Endothelial cell of umbilical vein (primary cell): Measurements from ENCODE around the gene SGPP1. TPM values are rescaled to one million over a fixed set of nuclear protein-coding genes. Genes with fewer than 3 reads are reported as not detected.

Source experiments
- BruUV-seq: library from RNA; stranded (reverse); fragments of 400-500 nt; replicated peaks from 2 replicates; lab custom pipeline; 2021; lab: Mats Ljungman, UMichigan
- CTCF ChIA-PET: fragments of 300-600, 350-600 bp; sonication (Branson Sonifier 250); formaldehyde crosslinking; loops from one replicate; lab custom pipeline; 2021; ENCODE audit warnings: antibody characterized with exemption, inconsistent platforms; lab: Charles Lee
- POLR2A ChIA-PET: fragments of 300-600, 350-600 bp; sonication (Branson Sonifier 250); formaldehyde crosslinking; loops from one replicate; lab custom pipeline; 2021; ENCODE audit warnings: antibody characterized with exemption, inconsistent platforms; lab: Charles Lee
- DNase-seq: peaks from one replicate; pipeline ENCODE4 v3.0.0-alpha.2; 2011; ENCODE audit warnings: low read depth, low spot score
- FAIRE-seq: peaks from 2 replicates; lab custom pipeline; 2011; peaks lifted over from hg19 to GRCh38; lab: Jason Lieb, UNC
- H2AFZ ChIP-seq: 2 replicates; pipeline ENCODE4 v1.6.0; 2012; ENCODE audit warnings: low read depth, low read length, control low read depth, inconsistent platforms
- H3K27ac ChIP-seq: 2 replicates; pipeline ENCODE4 v1.5.1; 2011; ENCODE audit warnings: low read depth, mild to moderate bottlenecking, control low read depth, low read length, moderate library complexity; ENCODE audit not compliant: insufficient read depth
- H3K27me3 ChIP-seq, 2 experiments: 2 replicates each; pipeline versions ENCODE4 v1.6.0 to v1.6.1; 2011; ENCODE audit warnings: low read length in 2 of 2, mixed read lengths in 1 of 2; ENCODE audit not compliant: control insufficient read depth in 2 of 2, insufficient read depth in 2 of 2
- H3K36me3 ChIP-seq, 2 experiments: 2 replicates in 1 of 2; 3 replicates in 1 of 2; pipeline ENCODE4 v1.5.1; 2011; ENCODE audit warnings: low read length in 2 of 2, mild to moderate bottlenecking in 1 of 2, moderate library complexity in 1 of 2; ENCODE audit not compliant: control insufficient read depth in 2 of 2, insufficient read depth in 2 of 2; ENCODE audit errors: extremely low read depth in 1 of 2
- H3K4me1 ChIP-seq: 3 replicates; pipeline ENCODE4 v1.5.1; 2011; ENCODE audit warnings: mild to moderate bottlenecking, low read length; ENCODE audit not compliant: control insufficient read depth, insufficient read depth; ENCODE audit errors: extremely low read depth
- H3K4me2 ChIP-seq: 2 replicates; pipeline ENCODE4 v1.6.1; 2011; ENCODE audit warnings: low read length, control low read depth, mixed read lengths; ENCODE audit not compliant: insufficient read depth
- H3K4me3 ChIP-seq, 3 experiments: fragments of 200-600 bp in 1 of 3; sonication (generic), shearing (Covaris generic) in 1 of 3; replicated peaks in 1 of 3; 2 replicates each; pipeline ENCODE4 v1.5.1; 2011 to 2016; ENCODE audit warnings: control low read depth in 3 of 3, low read length in 3 of 3, mild to moderate bottlenecking in 2 of 3, inconsistent platforms in 1 of 3, low read depth in 1 of 3, moderate library complexity in 1 of 3; ENCODE audit not compliant: insufficient read depth in 1 of 3
- H3K79me2 ChIP-seq: 2 replicates; pipeline ENCODE4 v1.6.0; 2012; ENCODE audit warnings: low read length, inconsistent platforms; ENCODE audit not compliant: control insufficient read depth, insufficient read depth
- H3K9ac ChIP-seq: replicated peaks from 2 replicates; pipeline ENCODE3; 2011; ENCODE audit warnings: low read length, control low read depth; ENCODE audit not compliant: insufficient read depth; ENCODE audit errors: extremely low read depth
- H3K9me1 ChIP-seq: replicated peaks from 3 replicates; pipeline ENCODE4 v1.6.0; 2011; ENCODE audit warnings: mild to moderate bottlenecking, low read length; ENCODE audit not compliant: control insufficient read depth, insufficient read depth; ENCODE audit errors: extremely low read depth
- H3K9me3 ChIP-seq: replicated peaks from 2 replicates; pipeline ENCODE4 v1.5.1; 2012; ENCODE audit warnings: low read length, inconsistent platforms; ENCODE audit not compliant: control insufficient read depth, insufficient read depth
- H4K20me1 ChIP-seq: replicated peaks from 2 replicates; pipeline ENCODE3; 2011; ENCODE audit warnings: mild to moderate bottlenecking, low read length; ENCODE audit not compliant: control insufficient read depth, insufficient read depth; ENCODE audit errors: extremely low read depth
- EZH2 ChIP-seq: IDR thresholded peaks from 2 replicates; pipeline ENCODE4 v1.6.1; 2012; ENCODE audit warnings: borderline replicate concordance, low read depth, mild to moderate bottlenecking, moderate library complexity, low read length, inconsistent platforms; ENCODE audit not compliant: severe bottlenecking
- FOS ChIP-seq: IDR thresholded peaks from 2 replicates; pipeline ENCODE4 v1.6.1; 2011; ENCODE audit warnings: mild to moderate bottlenecking, low read length, moderate library complexity, borderline replicate concordance; ENCODE audit not compliant: insufficient read depth
- GATA2 ChIP-seq: IDR thresholded peaks from 2 replicates; pipeline ENCODE4 v1.7.0; 2011; ENCODE audit warnings: low read depth, mild to moderate bottlenecking, moderate library complexity, mixed read lengths, low read length; ENCODE audit not compliant: insufficient read length, insufficient read depth
- JUN ChIP-seq: IDR thresholded peaks from 2 replicates; pipeline ENCODE4 v1.6.1; 2011; ENCODE audit warnings: borderline replicate concordance, low read depth; ENCODE audit not compliant: insufficient read length, insufficient read depth
- MYC ChIP-seq: IDR thresholded peaks from one replicate; pipeline ENCODE4 v1.6.1; 2011; ENCODE audit warnings: mild to moderate bottlenecking, low read depth, low read length
- POLR2A ChIP-seq: IDR thresholded peaks from 2 replicates; pipeline ENCODE4 v1.6.1; 2012; ENCODE audit warnings: low read depth, mild to moderate bottlenecking, control low read depth, low read length
- POLR2AphosphoS5 ChIP-seq: IDR thresholded peaks from 2 replicates; pipeline ENCODE4 v1.6.1; 2012; ENCODE audit warnings: low read depth, mild to moderate bottlenecking, control low read depth, low read length, moderate library complexity; ENCODE audit not compliant: insufficient read depth
- dilution Hi-C: fragments of 300-500 bp; cut with MboI; formaldehyde crosslinking; loops from one replicate; pipeline ENCODE4 v1.15.0; 2019; ENCODE audit warnings: low sequenced_read_pairs; ENCODE audit not compliant: extremely low pct_ligation_motif_present
- intact Hi-C: fragments of 100-400 bp; cut with micrococcal nuclease; formaldehyde crosslinking; loops from one replicate; pipeline ENCODE4 v1.10.0; 2022
- polyA plus RNA-seq, 4 experiments: library from polyadenylated mRNA; depleted of rRNA in 3 of 4; stranded (reverse) in 3 of 4; unstranded in 1 of 4; fragments of >200 nt; gene quantifications; 2 replicates each; pipeline versions ENCODE4 v1.2.1 to v1.2.3, GENCODE V29; 2011 to 2012; ENCODE audit warnings: missing spikeins in 1 of 4
- total RNA-seq: library from RNA; stranded (reverse); gene quantifications from 2 replicates; pipeline ENCODE4 v1.2.3, GENCODE V29; 2021
- TF ChIP-seq, protein P1 (sequence below), 2 donors: IDR thresholded peaks; 1 replicate in 1 of 2; 2 replicates in 1 of 2; pipeline ENCODE4 v1.5.1; 2011; ENCODE audit warnings: low read length in 2 of 2, mild to moderate bottlenecking in 2 of 2, moderate library complexity in 2 of 2, control low read depth in 1 of 2, inconsistent platforms in 1 of 2, low read depth in 1 of 2; ENCODE audit not compliant: insufficient read depth in 1 of 2; ENCODE audit errors: extremely low read depth in 1 of 2
- TF ChIP-seq, protein P2 (sequence below): IDR thresholded peaks from 2 replicates; pipeline ENCODE4 v1.6.1; 2011; ENCODE audit not compliant: insufficient read depth, insufficient read length

The SGPP1 gene
- total and polyA plus RNA-seq, 2 donors (not counting 3 experiments of a cell fraction or from before 2014, with no cell fraction given), result 6.2 to 7.9 TPM

DNA sequence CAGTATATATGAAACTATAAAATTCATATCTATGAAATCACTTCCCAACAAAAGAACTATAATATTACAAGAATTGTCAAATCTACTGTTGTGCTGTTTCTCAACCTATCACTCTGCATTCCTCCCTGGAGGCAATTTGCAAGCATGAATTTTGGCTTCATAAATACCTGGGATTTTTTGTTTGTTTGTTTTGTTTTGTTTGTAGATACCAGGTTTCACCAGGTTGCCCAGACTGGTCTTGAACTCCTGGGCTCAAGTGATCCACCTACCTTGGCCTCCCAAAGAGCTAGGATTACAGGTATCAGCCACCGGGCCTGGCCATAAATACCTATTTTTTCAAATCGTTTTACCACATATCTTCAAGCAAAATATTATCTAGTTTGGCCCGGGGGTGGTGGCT lies 38.7 kb downstream of the SGPP1 start:
- dilution Hi-C loops, result no loop called here
- no peak for FAIRE-seq

More for the DNA sequence above, 38.7 kb downstream of the SGPP1 start:
- Histone ChIP-seq H3K9me3 (no peaks in the 10 kb centered on the region), H3K4me2 (no peak overlapping the region), H3K27ac (no peak overlapping the region), H3K36me3 (peaks cover 0 to 4% of the 10 kb centered on the region in 2 experiments), H3K4me1 (no peaks in the 10 kb centered on the region), H3K4me3 (no peak overlapping the region), H3K27me3 (no peaks in the 10 kb centered on the region), H2AFZ (no peak overlapping the region), H4K20me1 (no peaks in the 10 kb centered on the region), H3K79me2 (no peaks in the 10 kb centered on the region), H3K9ac (no peak overlapping the region), H3K9me1 (no peaks in the 10 kb centered on the region)
- ChIA-PET POLR2A (no interaction called here), CTCF (interaction anchor here (1.0 to 1.3 kb wide), 4 partner anchors 11 to 300 kb away, joined by 3 to 4 read pairs (median 3); no protein-coding TSS in a partner anchor)
- TF ChIP-seq FOS (no peak), JUN (no peak), POLR2AphosphoS5 (no peak), EZH2 (no peak), POLR2A (no peak), MYC (no peak), GATA2 (no peak)
- TF ChIP-seq, protein P1, sequence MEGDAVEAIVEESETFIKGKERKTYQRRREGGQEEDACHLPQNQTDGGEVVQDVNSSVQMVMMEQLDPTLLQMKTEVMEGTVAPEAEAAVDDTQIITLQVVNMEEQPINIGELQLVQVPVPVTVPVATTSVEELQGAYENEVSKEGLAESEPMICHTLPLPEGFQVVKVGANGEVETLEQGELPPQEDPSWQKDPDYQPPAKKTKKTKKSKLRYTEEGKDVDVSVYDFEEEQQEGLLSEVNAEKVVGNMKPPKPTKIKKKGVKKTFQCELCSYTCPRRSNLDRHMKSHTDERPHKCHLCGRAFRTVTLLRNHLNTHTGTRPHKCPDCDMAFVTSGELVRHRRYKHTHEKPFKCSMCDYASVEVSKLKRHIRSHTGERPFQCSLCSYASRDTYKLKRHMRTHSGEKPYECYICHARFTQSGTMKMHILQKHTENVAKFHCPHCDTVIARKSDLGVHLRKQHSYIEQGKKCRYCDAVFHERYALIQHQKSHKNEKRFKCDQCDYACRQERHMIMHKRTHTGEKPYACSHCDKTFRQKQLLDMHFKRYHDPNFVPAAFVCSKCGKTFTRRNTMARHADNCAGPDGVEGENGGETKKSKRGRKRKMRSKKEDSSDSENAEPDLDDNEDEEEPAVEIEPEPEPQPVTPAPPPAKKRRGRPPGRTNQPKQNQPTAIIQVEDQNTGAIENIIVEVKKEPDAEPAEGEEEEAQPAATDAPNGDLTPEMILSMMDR (IDR thresholded peaks at IDR 0.05; ENCODE audit: extremely low read depth in 1 of 2, insufficient read depth in 1 of 2, low read depth in 1 of 2, low read length in 2 of 2), result no peak
- TF ChIP-seq, protein P2, sequence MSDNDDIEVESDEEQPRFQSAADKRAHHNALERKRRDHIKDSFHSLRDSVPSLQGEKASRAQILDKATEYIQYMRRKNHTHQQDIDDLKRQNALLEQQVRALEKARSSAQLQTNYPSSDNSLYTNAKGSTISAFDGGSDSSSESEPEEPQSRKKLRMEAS, result no peak
- DNase-seq, result no peak
- intact Hi-C loops, result no loop called here
- no TSS peak for BruUV-seq
